Mesenchymal stem cell (in vitro differentiated cells and primary cell): Measurements from ENCODE around the gene GPC1.

Source experiments
- DNase-seq: peaks from one replicate; pipeline ENCODE4 v3.0.0-alpha.2; 2013
- H2AFZ ChIP-seq: one replicate; pipeline ENCODE4 v1.6.1; 2013; ENCODE audit warnings: low read depth, mild to moderate bottlenecking, control low read depth, inconsistent platforms, low read length, moderate library complexity
- H2AK5ac ChIP-seq: 2 replicates; pipeline ENCODE4 v1.6.1; 2013; ENCODE audit warnings: low read length, moderate library complexity, mild to moderate bottlenecking, inconsistent platforms; ENCODE audit not compliant: severe bottlenecking
- H2BK120ac ChIP-seq: one replicate; pipeline ENCODE4 v1.6.1; 2013; ENCODE audit warnings: low read depth, mild to moderate bottlenecking, inconsistent platforms, low read length, moderate library complexity
- H2BK12ac ChIP-seq, 2 experiments: one replicate each; pipeline ENCODE4 v1.6.1; 2013; ENCODE audit warnings: inconsistent platforms in 2 of 2, low read length in 2 of 2, mild to moderate bottlenecking in 2 of 2, moderate library complexity in 2 of 2, control low read depth in 1 of 2
- H2BK15ac ChIP-seq: one replicate; pipeline ENCODE4 v1.6.1; 2013; ENCODE audit warnings: mild to moderate bottlenecking, low read depth, inconsistent platforms; ENCODE audit not compliant: poor library complexity, severe bottlenecking
- H2BK5ac ChIP-seq: 2 replicates; pipeline ENCODE4 v1.6.1; 2013; ENCODE audit warnings: low read depth, mild to moderate bottlenecking, low read length, control low read depth, inconsistent platforms; ENCODE audit not compliant: poor library complexity, severe bottlenecking
- H3K14ac ChIP-seq, 2 experiments: one replicate each; pipeline ENCODE4 v1.6.1; 2013; ENCODE audit warnings: inconsistent platforms in 2 of 2, low read length in 2 of 2, control low read depth in 1 of 2, mild to moderate bottlenecking in 1 of 2, moderate library complexity in 1 of 2
- H3K18ac ChIP-seq, 2 experiments: one replicate each; pipeline ENCODE4 v1.6.1; 2013; ENCODE audit warnings: inconsistent platforms in 2 of 2, low read length in 2 of 2, control low read depth in 1 of 2, low read depth in 1 of 2, mild to moderate bottlenecking in 1 of 2
- H3K23ac ChIP-seq, 2 experiments: one replicate each; pipeline ENCODE4 v1.6.1; 2013; ENCODE audit warnings: inconsistent platforms in 2 of 2, low read length in 2 of 2, mild to moderate bottlenecking in 2 of 2, moderate library complexity in 2 of 2, control low read depth in 1 of 2
- H3K27ac ChIP-seq: 2 replicates; pipeline ENCODE4 v1.5.1; 2013; ENCODE audit warnings: mild to moderate bottlenecking, moderate library complexity, low read length, control low read depth, inconsistent platforms; ENCODE audit not compliant: poor library complexity, severe bottlenecking
- H3K27me3 ChIP-seq, 2 experiments: 2 replicates each; pipeline versions ENCODE4 v1.6.1 to v1.7.0; 2013; ENCODE audit warnings: low read length in 2 of 2, mild to moderate bottlenecking in 2 of 2, moderate library complexity in 2 of 2, control low read depth in 1 of 2, inconsistent platforms in 1 of 2; ENCODE audit not compliant: control insufficient read depth in 1 of 2, insufficient read depth in 1 of 2
- H3K36me3 ChIP-seq, 2 experiments: 2 replicates each; pipeline versions ENCODE4 v1.6.1 to v1.7.0; 2013; ENCODE audit warnings: low read length in 2 of 2, control low read depth in 1 of 2, inconsistent platforms in 1 of 2, low read depth in 1 of 2, mild to moderate bottlenecking in 1 of 2; ENCODE audit not compliant: insufficient read depth in 2 of 2, control insufficient read depth in 1 of 2
- H3K4ac ChIP-seq, 2 experiments: one replicate each; pipeline ENCODE4 v1.6.1; 2013; ENCODE audit warnings: inconsistent platforms in 2 of 2, low read length in 2 of 2, mild to moderate bottlenecking in 2 of 2, moderate library complexity in 2 of 2, control low read depth in 1 of 2, low read depth in 1 of 2
- H3K4me1 ChIP-seq: 2 replicates; pipeline ENCODE4 v1.6.1; 2013; ENCODE audit warnings: low read depth, low read length, control low read depth; ENCODE audit not compliant: control insufficient read depth, insufficient read depth
- H3K4me2 ChIP-seq: 2 replicates; pipeline ENCODE4 v1.6.1; 2013; ENCODE audit warnings: low read length, mild to moderate bottlenecking, inconsistent platforms; ENCODE audit not compliant: poor library complexity, severe bottlenecking
- H3K4me3 ChIP-seq, 2 experiments: 2 replicates each; pipeline versions ENCODE4 v1.5.1 to v1.7.0; 2013; ENCODE audit warnings: low read length in 2 of 2, mild to moderate bottlenecking in 2 of 2, control low read depth in 1 of 2, low read depth in 1 of 2; ENCODE audit not compliant: insufficient read depth in 1 of 2
- H3K79me1 ChIP-seq: replicated peaks from 2 replicates; pipeline ENCODE4 v1.6.1; 2013; ENCODE audit warnings: mild to moderate bottlenecking, control low read depth, low read length, inconsistent platforms; ENCODE audit not compliant: poor library complexity, severe bottlenecking
- H3K9ac ChIP-seq: 2 replicates; pipeline ENCODE4 v1.7.0; 2013; ENCODE audit warnings: mild to moderate bottlenecking, low read length, moderate library complexity
- H3K9me3 ChIP-seq: 2 replicates; pipeline ENCODE4 v1.7.0; 2013; ENCODE audit warnings: mild to moderate bottlenecking, low read length; ENCODE audit not compliant: control insufficient read depth
- H4K8ac ChIP-seq: one replicate; pipeline ENCODE4 v1.6.1; 2013; ENCODE audit warnings: inconsistent platforms, mild to moderate bottlenecking, low read length, moderate library complexity
- H4K91ac ChIP-seq: one replicate; pipeline ENCODE4 v1.6.1; 2013; ENCODE audit warnings: mild to moderate bottlenecking, low read length, inconsistent platforms
- WGBS: methylation state at CpG from one replicate; pipeline ENCODE4 v1.1.7; 2013; ENCODE audit warnings: mixed read lengths; 5-methylcytosine and 5-hydroxymethylcytosine counted together

Gene GPC1

DNA sequence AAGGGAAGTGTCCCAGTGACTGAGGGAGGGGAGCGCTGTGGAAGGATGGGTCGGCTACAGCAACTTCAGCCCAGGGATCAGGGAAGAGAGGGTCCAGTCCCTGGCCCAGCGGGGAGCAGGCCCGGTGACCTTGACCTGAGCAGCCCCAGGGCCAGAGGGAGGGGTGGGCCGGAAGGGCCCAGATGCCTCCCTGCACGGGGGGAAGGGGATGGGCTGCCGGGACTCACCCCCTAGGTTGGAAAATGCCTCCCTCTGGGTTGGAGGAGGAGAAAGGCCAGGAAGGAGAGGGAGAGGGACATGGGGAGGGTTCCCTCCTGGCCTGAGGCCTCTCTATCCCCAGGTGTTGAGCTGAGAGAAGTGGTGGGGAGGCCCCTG is 19.8 kb downstream of the GPC1 start:
- no peaks in the 10 kb centered on the region for H3K9me3 ChIP-seq
- H2BK120ac ChIP-seq = no peak overlapping the region
- no peak overlapping the region for H4K91ac ChIP-seq
- no peak overlapping the region for H3K14ac ChIP-seq
- WGBS = 36% methylated on average over 7 of the region's 7 CpGs
- no peak overlapping the region for H4K8ac ChIP-seq
- H2AK5ac ChIP-seq = no peak overlapping the region
- peaks cover 10 to 30% of the 10 kb centered on the region in 2 experiments for H3K27me3 ChIP-seq
- H2AFZ ChIP-seq = no peak overlapping the region
- peak overlapping the region; percentile 50 for H2BK15ac ChIP-seq
- H3K4me3 ChIP-seq = no peak overlapping the region
- H3K4me1 ChIP-seq = peaks cover 52% of the 10 kb centered on the region
- H3K4me2 ChIP-seq = peak overlapping the region; percentile 62
- no peak overlapping the region for H3K18ac ChIP-seq
- H3K79me1 ChIP-seq = peaks cover 21% of the 10 kb centered on the region
- H2BK12ac ChIP-seq = no peak overlapping the region
- no peak overlapping the region for H2BK5ac ChIP-seq
- peak overlapping the region in 1 of 2 experiments; percentile 63 for H3K23ac ChIP-seq
- no peak overlapping the region for H3K27ac ChIP-seq
- no peak overlapping the region for H3K4ac ChIP-seq
- peaks cover 0 to 12% of the 10 kb centered on the region in 2 experiments for H3K36me3 ChIP-seq
- no peak for DNase-seq
- H3K9ac ChIP-seq = no peak overlapping the region

DNA sequence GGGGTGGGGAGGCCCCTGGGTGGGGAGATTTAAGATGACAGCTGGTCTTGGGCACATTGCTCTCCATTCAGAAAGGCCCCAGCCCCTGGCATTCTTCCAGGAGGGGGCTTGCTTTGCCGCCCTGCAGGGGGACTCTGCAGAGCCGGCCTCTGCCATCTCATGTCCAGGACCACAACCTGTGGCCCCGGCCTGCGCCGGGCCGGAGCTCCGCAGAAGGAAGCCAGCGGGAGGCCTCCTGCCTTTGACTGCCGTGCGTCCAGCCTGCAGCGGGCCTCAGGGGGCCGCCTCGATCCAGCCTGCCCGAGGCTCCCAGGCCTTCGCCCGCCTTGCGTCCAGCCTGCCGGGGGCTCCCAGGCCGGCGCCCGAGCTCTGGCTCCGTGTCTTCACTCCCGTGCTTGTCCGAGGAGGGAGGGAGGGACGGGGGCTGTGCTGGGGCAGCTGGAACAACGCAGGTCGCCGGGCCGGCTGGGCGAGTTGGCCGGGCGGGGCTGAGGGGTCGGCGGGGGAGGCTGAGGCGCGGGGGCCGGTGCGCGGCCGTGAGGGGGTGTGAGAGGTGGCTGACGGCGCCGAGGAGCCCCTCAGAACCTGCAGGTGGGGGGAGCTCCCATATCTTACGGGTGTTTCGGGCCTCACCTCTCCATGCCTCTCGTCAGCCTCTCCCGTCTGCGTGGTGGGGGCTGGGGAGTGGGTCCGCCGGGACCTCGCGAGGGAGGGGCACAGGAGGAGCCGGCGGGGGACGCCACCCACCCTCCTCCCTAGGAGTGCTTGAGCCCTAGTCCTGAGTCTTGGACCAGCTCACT is 20.4 kb downstream of the GPC1 start:
- H2AFZ ChIP-seq = no peak overlapping the region
- H2BK12ac ChIP-seq = no peak overlapping the region
- no peak overlapping the region for H4K91ac ChIP-seq
- H3K27me3 ChIP-seq = peaks cover 10 to 30% of the 10 kb centered on the region in 2 experiments
- H4K8ac ChIP-seq = no peak overlapping the region
- no peak overlapping the region for H3K18ac ChIP-seq
- no peak overlapping the region for H2AK5ac ChIP-seq
- no peak overlapping the region for H2BK120ac ChIP-seq
- H3K4me3 ChIP-seq = no peak overlapping the region
- peaks cover 46% of the 10 kb centered on the region for H3K4me1 ChIP-seq
- peaks cover 0 to 14% of the 10 kb centered on the region in 2 experiments for H3K36me3 ChIP-seq
- H3K9ac ChIP-seq = no peak overlapping the region
- DNase-seq = peak; percentile 9
- H3K27ac ChIP-seq = no peak overlapping the region
- peak overlapping the region; percentile 62 for H3K4me2 ChIP-seq
- no peak overlapping the region for H3K23ac ChIP-seq
- H2BK15ac ChIP-seq = no peak overlapping the region
- WGBS = 25% methylated on average over 26 of the region's 55 CpGs
- H2BK5ac ChIP-seq = no peak overlapping the region
- no peaks in the 10 kb centered on the region for H3K9me3 ChIP-seq
- H3K14ac ChIP-seq = no peak overlapping the region
- no peak overlapping the region for H3K4ac ChIP-seq
- peaks cover 21% of the 10 kb centered on the region for H3K79me1 ChIP-seq

DNA sequence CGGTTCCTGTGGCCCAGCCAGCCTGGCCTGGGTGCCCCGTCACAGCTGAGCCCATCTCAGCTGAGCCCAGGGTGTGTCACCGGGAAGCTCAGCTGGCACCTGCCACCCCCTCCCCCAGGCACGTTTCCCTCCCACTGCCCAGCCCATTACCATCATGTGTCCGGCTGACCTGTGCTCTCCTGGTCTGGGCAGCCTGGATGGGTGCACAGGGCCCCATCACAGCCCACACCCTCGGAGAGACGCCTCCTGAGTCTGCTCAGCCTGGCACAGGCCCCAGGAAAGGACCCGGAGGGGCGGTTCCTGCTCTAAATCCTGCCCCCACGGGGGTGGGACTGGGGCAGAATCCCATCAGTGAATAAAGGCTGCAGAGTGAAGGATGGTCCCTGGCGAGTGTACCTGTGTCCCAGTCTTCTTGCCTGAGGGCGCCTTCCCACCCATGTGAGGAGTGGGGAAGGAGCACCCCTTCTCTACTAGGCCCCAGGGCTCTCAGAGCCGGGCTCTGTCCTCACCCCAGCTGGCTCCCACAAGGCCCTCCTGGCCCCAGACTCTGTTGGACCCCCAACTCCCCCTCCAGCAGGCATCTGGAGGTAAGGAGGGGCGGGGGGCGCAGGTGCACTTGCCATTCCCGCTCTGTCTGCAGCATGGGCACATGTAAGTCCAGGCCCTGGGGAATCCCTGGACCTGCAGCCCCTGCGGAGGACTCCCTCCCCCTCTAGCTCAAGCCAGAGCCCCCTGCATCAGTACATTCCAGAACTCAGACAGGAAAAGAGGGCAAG is 21.2 kb downstream of the GPC1 start:
- Histone ChIP-seq H3K14ac (no peak overlapping the region), H2AK5ac (no peak overlapping the region), H4K8ac (no peak overlapping the region), H3K4me2 (no peak overlapping the region), H2BK5ac (no peak overlapping the region), H3K27me3 (peaks cover 10 to 30% of the 10 kb centered on the region in 2 experiments), H3K9ac (no peak overlapping the region), H2BK120ac (no peak overlapping the region), H3K18ac (no peak overlapping the region), H4K91ac (no peak overlapping the region), H3K36me3 (peaks cover 0 to 14% of the 10 kb centered on the region in 2 experiments), H3K79me1 (peaks cover 18% of the 10 kb centered on the region), H3K4ac (no peak overlapping the region), H3K27ac (no peak overlapping the region), H3K9me3 (no peaks in the 10 kb centered on the region), H3K4me3 (no peak overlapping the region), H3K23ac (no peak overlapping the region), H2BK12ac (no peak overlapping the region), H2BK15ac (no peak overlapping the region), H2AFZ (no peak overlapping the region), H3K4me1 (peaks cover 45% of the 10 kb centered on the region)
- no peak for DNase-seq
- WGBS = 78% methylated on average over 17 of the region's 17 CpGs
